K562 (cell line): ENCODE data around the gene SPINK8.

Experiments used
- EP300 ChIP-seq: IDR thresholded peaks from 2 replicates; pipeline ENCODE4 v1.6.1; 2012; ENCODE audit warnings: low read length, improper control_type of control experiment
- KAT7 ChIP-seq: sonication (generic); formaldehyde crosslinking; IDR thresholded peaks from 2 replicates; pipeline ENCODE4 v1.8.0; 2022; ENCODE audit warnings: missing genetic modification reagents, mild to moderate bottlenecking, borderline replicate concordance
- MAFK ChIP-seq: IDR thresholded peaks from 2 replicates; pipeline ENCODE4 v1.6.1; 2011; ENCODE audit warnings: low read length, improper control_type of control experiment
- STAG1 ChIP-seq: sonication (generic); formaldehyde crosslinking; IDR thresholded peaks from 2 replicates; pipeline ENCODE4 v1.5.0; 2020; ENCODE audit warnings: missing genetic modification reagents, borderline replicate concordance
- TF ChIP-seq, protein P1 (sequence below), 3 experiments: IDR thresholded peaks in 2 of 3; conservative IDR thresholded peaks in 1 of 3; 2 replicates each; pipeline ENCODE4 v1.5.1; 2011 to 2012; ENCODE audit warnings: low read length in 3 of 3, mild to moderate bottlenecking in 3 of 3, control low read depth in 2 of 3, improper control_type of control experiment in 1 of 3, inconsistent platforms in 1 of 3, low read depth in 1 of 3, mixed read lengths in 1 of 3, moderate library complexity in 1 of 3; ENCODE audit not compliant: insufficient read depth in 2 of 3
- TF ChIP-seq, protein P2 (sequence below): IDR thresholded peaks from 3 replicates; pipeline ENCODE4 v1.6.1; 2011; ENCODE audit warnings: borderline replicate concordance, mild to moderate bottlenecking, moderate library complexity; ENCODE audit not compliant: insufficient read length; ENCODE audit errors: extremely low read depth

DNA sequence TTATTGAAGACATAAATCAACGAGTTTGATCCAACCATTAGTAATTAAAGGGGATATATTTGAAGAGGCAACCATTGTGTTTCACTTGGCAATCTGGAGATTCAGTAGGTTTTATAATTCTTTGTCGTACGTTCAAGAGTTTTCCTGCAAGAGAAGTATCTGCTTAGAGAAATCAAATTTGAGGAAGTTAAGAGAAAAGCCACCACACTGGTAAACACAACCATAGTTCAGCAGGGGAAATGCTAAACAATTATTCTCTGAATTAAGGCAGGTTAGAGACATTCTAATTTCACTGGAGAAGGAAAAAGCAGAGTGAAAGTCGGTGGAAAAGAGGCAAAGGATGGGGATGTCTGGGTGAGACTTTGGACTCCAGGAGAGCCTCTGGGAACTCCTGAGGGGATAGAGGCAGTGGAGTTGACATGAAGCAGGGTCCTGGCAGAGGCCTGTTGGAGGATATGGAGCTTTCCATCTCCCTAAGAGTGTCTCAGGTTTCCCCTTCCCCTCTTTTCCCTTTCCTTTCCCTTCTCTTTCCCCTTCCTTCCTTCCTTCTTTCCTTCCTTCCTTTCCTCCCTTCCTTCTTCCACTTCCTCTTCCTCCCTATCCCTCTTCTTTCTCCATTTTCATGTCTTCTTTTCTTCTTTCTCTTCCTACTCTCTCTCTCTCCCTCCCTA lies 26.5 kb downstream of the SPINK8 start:
- TF ChIP-seq MAFK (no peak), EP300 (no peak), KAT7 (CRISPR knock-in tag) (no peak), STAG1 (CRISPR knock-in tag) (no peak)
- TF ChIP-seq, protein P1, sequence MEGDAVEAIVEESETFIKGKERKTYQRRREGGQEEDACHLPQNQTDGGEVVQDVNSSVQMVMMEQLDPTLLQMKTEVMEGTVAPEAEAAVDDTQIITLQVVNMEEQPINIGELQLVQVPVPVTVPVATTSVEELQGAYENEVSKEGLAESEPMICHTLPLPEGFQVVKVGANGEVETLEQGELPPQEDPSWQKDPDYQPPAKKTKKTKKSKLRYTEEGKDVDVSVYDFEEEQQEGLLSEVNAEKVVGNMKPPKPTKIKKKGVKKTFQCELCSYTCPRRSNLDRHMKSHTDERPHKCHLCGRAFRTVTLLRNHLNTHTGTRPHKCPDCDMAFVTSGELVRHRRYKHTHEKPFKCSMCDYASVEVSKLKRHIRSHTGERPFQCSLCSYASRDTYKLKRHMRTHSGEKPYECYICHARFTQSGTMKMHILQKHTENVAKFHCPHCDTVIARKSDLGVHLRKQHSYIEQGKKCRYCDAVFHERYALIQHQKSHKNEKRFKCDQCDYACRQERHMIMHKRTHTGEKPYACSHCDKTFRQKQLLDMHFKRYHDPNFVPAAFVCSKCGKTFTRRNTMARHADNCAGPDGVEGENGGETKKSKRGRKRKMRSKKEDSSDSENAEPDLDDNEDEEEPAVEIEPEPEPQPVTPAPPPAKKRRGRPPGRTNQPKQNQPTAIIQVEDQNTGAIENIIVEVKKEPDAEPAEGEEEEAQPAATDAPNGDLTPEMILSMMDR (IDR thresholded peaks at IDR 0.05 in 2 of 3, conservative IDR thresholded peaks at IDR 0.05 in 1 of 3; ENCODE audit: insufficient read depth in 2 of 3, low read depth in 1 of 3, low read length in 3 of 3) = no peak
- TF ChIP-seq, protein P2, sequence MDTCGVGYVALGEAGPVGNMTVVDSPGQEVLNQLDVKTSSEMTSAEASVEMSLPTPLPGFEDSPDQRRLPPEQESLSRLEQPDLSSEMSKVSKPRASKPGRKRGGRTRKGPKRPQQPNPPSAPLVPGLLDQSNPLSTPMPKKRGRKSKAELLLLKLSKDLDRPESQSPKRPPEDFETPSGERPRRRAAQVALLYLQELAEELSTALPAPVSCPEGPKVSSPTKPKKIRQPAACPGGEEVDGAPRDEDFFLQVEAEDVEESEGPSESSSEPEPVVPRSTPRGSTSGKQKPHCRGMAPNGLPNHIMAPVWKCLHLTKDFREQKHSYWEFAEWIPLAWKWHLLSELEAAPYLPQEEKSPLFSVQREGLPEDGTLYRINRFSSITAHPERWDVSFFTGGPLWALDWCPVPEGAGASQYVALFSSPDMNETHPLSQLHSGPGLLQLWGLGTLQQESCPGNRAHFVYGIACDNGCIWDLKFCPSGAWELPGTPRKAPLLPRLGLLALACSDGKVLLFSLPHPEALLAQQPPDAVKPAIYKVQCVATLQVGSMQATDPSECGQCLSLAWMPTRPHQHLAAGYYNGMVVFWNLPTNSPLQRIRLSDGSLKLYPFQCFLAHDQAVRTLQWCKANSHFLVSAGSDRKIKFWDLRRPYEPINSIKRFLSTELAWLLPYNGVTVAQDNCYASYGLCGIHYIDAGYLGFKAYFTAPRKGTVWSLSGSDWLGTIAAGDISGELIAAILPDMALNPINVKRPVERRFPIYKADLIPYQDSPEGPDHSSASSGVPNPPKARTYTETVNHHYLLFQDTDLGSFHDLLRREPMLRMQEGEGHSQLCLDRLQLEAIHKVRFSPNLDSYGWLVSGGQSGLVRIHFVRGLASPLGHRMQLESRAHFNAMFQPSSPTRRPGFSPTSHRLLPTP = no peak
